Thoracic aorta (tissue), 2 donors: ENCODE measurements around the gene PHLDB3. TPM values are rescaled to one million over a fixed set of nuclear protein-coding genes. Genes with fewer than 3 reads are reported as not detected.

Experiments used
- ATAC-seq: fragments of 150-250 bp; one replicate; pipeline ENCODE4 v1.8.0; 2017; ENCODE audit warnings: low read depth; ENCODE audit not compliant: insufficient number of reproducible peaks, low FRiP score
- DNase-seq: peaks from one replicate; pipeline ENCODE4 v3.0.0-alpha.2; 2020; ENCODE audit warnings: low spot score
- H3K27ac ChIP-seq, 2 donors: fragments of 200-600 bp; sonication (generic); 1 replicate in 1 of 2; 2 replicates in 1 of 2; pipeline ENCODE4 v1.5.1; 2016; ENCODE audit warnings: mild to moderate bottlenecking in 2 of 2, moderate library complexity in 2 of 2
- H3K27me3 ChIP-seq: fragments of 200-600 bp; sonication (generic); replicated peaks from 2 replicates; pipeline ENCODE4 v1.6.0; 2016; ENCODE audit warnings: mild to moderate bottlenecking; ENCODE audit not compliant: insufficient read depth
- H3K36me3 ChIP-seq: fragments of 200-600 bp; sonication (generic); one replicate; pipeline ENCODE4 v1.5.1; 2016
- H3K4me1 ChIP-seq, 2 donors: fragments of 200-600 bp; sonication (generic); 1 replicate in 1 of 2; 2 replicates in 1 of 2; pipeline versions ENCODE4 v1.5.1 to v1.6.0; 2016; ENCODE audit warnings: low read depth in 2 of 2, mild to moderate bottlenecking in 1 of 2; ENCODE audit not compliant: control insufficient read depth in 1 of 2
- H3K4me3 ChIP-seq: fragments of 200-600 bp; sonication (generic); 2 replicates; pipeline ENCODE4 v1.5.1; 2016; ENCODE audit warnings: mild to moderate bottlenecking
- H3K9me3 ChIP-seq: fragments of 200-600 bp; sonication (generic); 2 replicates; pipeline ENCODE4 v1.5.1; 2016
- total RNA-seq, 2 donors: library from RNA; depleted of rRNA; stranded (reverse); fragments of >200 nt; gene quantifications; one replicate each; pipeline versions ENCODE4 v1.1.0 to v1.2.3, GENCODE V29; 2016
- TF ChIP-seq, protein P1 (sequence below): fragments of 200-600 bp; sonication (generic); IDR thresholded peaks from one replicate; pipeline ENCODE4 v1.5.1; 2019; ENCODE audit warnings: antibody characterized with exemption

Gene PHLDB3
- total RNA-seq, 2 donors from 2014 or later = 10.0 to 14.7 TPM

DNA sequence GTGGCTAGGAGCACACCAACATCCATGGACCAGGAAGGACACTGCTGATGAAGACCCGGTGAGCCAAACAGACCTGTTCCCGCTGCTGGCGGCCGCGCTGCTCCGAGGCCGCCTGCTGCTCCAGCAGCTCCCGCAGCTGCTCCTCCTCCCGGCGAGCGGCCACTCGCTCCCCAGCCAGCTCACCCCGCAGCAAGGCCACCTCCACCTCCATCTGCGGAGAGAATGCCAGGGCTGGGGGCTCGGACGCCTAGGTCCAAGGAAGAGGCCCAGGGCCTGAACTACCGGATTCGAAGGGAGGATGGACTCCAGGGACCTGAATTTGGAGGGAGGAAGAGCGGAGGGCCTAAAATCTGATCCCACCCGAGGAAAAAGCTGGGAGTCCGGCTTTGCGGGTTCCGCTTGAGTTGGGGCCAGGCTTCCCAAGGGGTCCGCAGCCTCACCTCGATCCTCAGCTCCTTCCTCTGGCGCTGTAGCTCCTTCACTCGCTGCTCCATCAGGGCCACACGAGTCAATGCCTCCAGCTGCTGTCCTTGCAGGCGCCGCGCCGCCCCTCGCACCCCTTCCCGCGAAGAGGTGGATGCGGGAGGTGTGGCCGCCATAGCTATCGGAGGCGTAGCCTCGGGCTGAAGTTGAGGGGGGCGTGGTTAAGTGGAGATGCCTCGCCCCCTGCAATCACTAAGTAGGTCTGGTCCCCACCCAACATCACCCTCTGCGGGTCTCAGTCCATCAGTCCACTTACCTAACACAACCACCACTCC, 2.7 kb downstream of the PHLDB3 start:
- Histone ChIP-seq H3K4me3 (no peak overlapping the region), H3K27me3 (no peaks in the 10 kb centered on the region), H3K4me1 (peaks cover 4 to 6% of the 10 kb centered on the region in 2 donors), H3K9me3 (no peaks in the 10 kb centered on the region), H3K27ac (no peak overlapping the region), H3K36me3 (peaks cover 4% of the 10 kb centered on the region)
- TF ChIP-seq, protein P1, sequence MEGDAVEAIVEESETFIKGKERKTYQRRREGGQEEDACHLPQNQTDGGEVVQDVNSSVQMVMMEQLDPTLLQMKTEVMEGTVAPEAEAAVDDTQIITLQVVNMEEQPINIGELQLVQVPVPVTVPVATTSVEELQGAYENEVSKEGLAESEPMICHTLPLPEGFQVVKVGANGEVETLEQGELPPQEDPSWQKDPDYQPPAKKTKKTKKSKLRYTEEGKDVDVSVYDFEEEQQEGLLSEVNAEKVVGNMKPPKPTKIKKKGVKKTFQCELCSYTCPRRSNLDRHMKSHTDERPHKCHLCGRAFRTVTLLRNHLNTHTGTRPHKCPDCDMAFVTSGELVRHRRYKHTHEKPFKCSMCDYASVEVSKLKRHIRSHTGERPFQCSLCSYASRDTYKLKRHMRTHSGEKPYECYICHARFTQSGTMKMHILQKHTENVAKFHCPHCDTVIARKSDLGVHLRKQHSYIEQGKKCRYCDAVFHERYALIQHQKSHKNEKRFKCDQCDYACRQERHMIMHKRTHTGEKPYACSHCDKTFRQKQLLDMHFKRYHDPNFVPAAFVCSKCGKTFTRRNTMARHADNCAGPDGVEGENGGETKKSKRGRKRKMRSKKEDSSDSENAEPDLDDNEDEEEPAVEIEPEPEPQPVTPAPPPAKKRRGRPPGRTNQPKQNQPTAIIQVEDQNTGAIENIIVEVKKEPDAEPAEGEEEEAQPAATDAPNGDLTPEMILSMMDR = no peak
- no peak for ATAC-seq
- no peak for DNase-seq

DNA sequence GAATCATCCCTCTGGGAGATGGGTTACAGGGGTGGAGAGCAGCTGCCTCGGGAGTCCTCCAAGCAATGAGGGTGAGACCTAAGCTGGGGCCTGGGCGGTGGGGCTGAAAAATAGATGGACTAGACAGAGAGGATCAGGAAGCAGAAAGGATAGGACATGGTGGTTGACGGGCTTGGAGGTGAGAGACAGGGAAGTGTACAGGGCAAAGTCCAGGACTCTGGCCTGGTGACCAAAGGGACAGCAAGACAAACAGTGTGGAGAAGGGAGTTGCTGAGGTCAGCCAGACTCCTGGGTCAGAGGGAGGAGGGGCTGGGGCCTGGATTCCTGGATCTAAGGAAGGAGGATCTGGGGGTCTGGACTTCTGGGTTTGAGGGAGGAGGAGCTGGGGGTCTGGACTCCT, 5.5 kb downstream of the PHLDB3 start:
- no peak overlapping the region for H3K27ac ChIP-seq
- no peaks in the 10 kb centered on the region for H3K4me1 ChIP-seq
- H3K27me3 ChIP-seq = no peaks in the 10 kb centered on the region
- ATAC-seq (no peak), DNase-seq (no peak)
- TF ChIP-seq, protein P1 = no peak
- peaks cover 10% of the 10 kb centered on the region for H3K36me3 ChIP-seq
- no peaks in the 10 kb centered on the region for H3K9me3 ChIP-seq
- no peak overlapping the region for H3K4me3 ChIP-seq

DNA sequence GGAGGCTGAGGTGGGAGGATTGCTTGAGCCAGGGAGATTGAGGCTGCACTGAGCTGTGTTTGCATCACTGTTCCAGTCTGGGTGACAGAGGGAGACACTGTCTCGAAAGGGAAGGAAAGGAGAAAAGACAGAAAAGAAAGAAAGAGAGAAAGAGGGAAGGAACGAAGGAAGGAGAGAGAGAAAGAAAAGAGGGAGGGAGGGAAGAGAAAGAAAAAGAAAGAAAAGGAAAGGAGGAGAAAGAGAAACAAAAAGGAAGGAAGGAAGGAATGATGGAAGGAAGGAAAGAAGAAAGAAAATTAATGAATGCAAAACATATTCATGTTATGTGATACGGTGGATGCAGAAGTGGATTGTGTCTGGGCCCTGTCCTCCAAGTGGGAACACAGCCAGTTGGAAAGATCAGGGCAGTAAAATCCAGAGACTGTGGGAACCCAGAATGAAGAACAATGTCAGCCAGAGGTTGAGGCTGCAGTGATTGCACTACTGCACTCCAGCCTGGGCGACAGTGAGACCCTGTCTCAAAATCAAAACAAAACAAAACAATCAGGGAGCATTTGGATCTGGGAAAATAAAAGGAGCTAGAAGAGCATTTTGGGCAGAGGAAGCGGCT, 6.2 kb downstream of the PHLDB3 start:
- peaks cover 10% of the 10 kb centered on the region for H3K36me3 ChIP-seq
- H3K27me3 ChIP-seq = no peaks in the 10 kb centered on the region
- no peaks in the 10 kb centered on the region for H3K4me1 ChIP-seq
- no peak for ATAC-seq
- no peaks in the 10 kb centered on the region for H3K9me3 ChIP-seq
- DNase-seq = no peak
- no peak overlapping the region for H3K4me3 ChIP-seq
- no peak overlapping the region for H3K27ac ChIP-seq
- TF ChIP-seq, protein P1 = no peak

DNA sequence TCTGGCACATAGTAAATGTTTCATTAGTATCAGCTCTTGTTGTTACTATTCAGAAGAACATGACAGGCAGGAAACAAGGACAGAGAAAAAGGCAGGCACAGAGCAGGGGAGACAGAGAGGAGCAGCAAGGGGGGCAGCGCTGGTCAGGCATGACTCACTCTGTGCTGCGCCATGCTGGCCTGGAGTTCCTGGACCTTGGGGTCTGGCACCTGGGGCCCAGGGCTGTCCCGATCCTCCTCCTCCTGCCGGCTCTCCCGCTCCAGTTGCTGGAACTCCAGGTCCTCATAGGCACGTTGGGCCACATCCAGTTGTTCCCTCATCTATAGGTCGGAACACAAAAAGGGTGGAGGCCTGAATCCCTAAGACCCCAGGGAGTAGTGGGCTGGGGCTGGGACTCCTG, 7.6 kb downstream of the PHLDB3 start:
- peaks cover 10% of the 10 kb centered on the region for H3K36me3 ChIP-seq
- TF ChIP-seq, protein P1 = no peak

DNA sequence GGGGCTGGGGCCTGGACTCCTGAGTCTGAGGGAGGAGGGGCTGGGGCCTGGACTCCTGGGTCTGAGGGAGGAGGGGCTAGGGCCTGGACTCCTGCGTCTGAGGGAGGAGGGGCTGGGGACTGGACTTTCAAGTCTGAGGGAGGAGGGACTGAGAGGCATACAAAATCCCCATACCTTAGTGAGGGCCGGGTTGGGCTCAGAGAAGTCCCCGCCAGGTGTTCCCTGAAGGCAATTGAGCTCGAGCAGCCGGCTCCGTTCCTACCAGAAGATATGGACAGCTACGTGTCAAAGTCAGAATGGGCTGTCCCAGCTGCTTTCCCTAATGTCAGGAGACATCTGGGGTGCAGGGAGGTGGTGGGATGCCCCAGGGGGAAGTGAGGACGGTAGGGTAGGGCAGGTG, 9.5 kb downstream of the PHLDB3 start:
- no peaks in the 10 kb centered on the region for H3K4me1 ChIP-seq
- TF ChIP-seq, protein P1 = no peak
- no peak overlapping the region for H3K27ac ChIP-seq
- DNase-seq (no peak), ATAC-seq (no peak)
- H3K36me3 ChIP-seq = peaks cover 10% of the 10 kb centered on the region
- no peak overlapping the region for H3K4me3 ChIP-seq
- H3K9me3 ChIP-seq = no peaks in the 10 kb centered on the region
- H3K27me3 ChIP-seq = no peaks in the 10 kb centered on the region

More for the DNA sequence above, 7.6 kb downstream of the PHLDB3 start:
- Histone ChIP-seq H3K4me3 (no peak overlapping the region), H3K27ac (no peak overlapping the region), H3K4me1 (no peaks in the 10 kb centered on the region), H3K27me3 (no peaks in the 10 kb centered on the region), H3K9me3 (no peaks in the 10 kb centered on the region)
- no peak for ATAC-seq
- no peak for DNase-seq
